WTC11 (cell line): ENCODE measurements around the gene NSG2. TPM values are rescaled to one million over a fixed set of nuclear protein-coding genes. Genes with fewer than 3 reads are reported as not detected.
A peak's percentile ranks its signal among the peaks of the same experiment; 100 is the strongest.

Source experiments
- ATAC-seq: fragments of 200-7000 bp; cut with Tn5 transposase; 2 replicates; pipeline ENCODE4 v1.10.0; 2021; ENCODE audit warnings: mild to moderate bottlenecking, moderate library complexity
- CTCF ChIA-PET: fragments of 300-600 bp; sonication (Branson Sonifier 250); formaldehyde crosslinking; loops from one replicate; lab custom pipeline; 2021; ENCODE audit warnings: antibody characterized with exemption; lab: Charles Lee
- POLR2A ChIA-PET: fragments of 350-600 bp; sonication (Branson Sonifier 250); formaldehyde crosslinking; loops from one replicate; lab custom pipeline; 2021; ENCODE audit warnings: antibody characterized with exemption; lab: Charles Lee
- DNase-seq: peaks from one replicate; pipeline ENCODE4 v3.0.0; 2021; ENCODE audit warnings: low spot score
- H3K27ac Mint-ChIP-seq: 2 replicates; pipeline ENCODE4 v1.8.0; 2021; ENCODE audit warnings: mixed read lengths
- H3K27me3 Mint-ChIP-seq: 2 replicates; pipeline ENCODE4 v1.8.0; 2021; ENCODE audit warnings: low read depth, mild to moderate bottlenecking, moderate library complexity, mixed read lengths
- H3K36me3 Mint-ChIP-seq: 2 replicates; pipeline ENCODE4 v1.8.0; 2021; ENCODE audit warnings: mixed read lengths
- H3K4me1 Mint-ChIP-seq: 2 replicates; pipeline ENCODE4 v1.8.0; 2022; ENCODE audit warnings: mixed read lengths
- H3K4me3 Mint-ChIP-seq: 2 replicates; pipeline ENCODE4 v1.8.0; 2021; ENCODE audit warnings: mild to moderate bottlenecking, moderate library complexity, mixed read lengths
- H3K9me3 Mint-ChIP-seq: 2 replicates; pipeline ENCODE4 v1.8.0; 2021; ENCODE audit warnings: mixed read lengths
- CBFB ChIP-seq: sonication (generic); formaldehyde crosslinking; IDR thresholded peaks from 2 replicates; pipeline ENCODE4 v1.8.1; 2022; ENCODE audit warnings: mild to moderate bottlenecking, low read depth, missing genetic modification reagents
- ELF4 ChIP-seq: sonication (generic); formaldehyde crosslinking; IDR thresholded peaks from 2 replicates; pipeline ENCODE4 v1.8.1; 2022; ENCODE audit warnings: low read depth, mild to moderate bottlenecking, moderate library complexity, missing genetic modification reagents
- ETV6 ChIP-seq: sonication (generic); formaldehyde crosslinking; IDR thresholded peaks from 2 replicates; pipeline ENCODE4 v1.8.1; 2022; ENCODE audit warnings: mild to moderate bottlenecking, missing genetic modification reagents
- HMGA2 ChIP-seq: fragments of 250-450 bp; sonication (Bioruptor Pico); IDR thresholded peaks from 2 replicates; pipeline ENCODE4 v1.4.0; 2021; ENCODE audit warnings: mild to moderate bottlenecking, moderate library complexity
- MXD4 ChIP-seq: fragments of 250-450 bp; sonication (Bioruptor Pico); IDR thresholded peaks from 2 replicates; pipeline ENCODE4 v1.8.0; 2021; ENCODE audit warnings: mild to moderate bottlenecking, moderate library complexity, borderline replicate concordance
- MYBL2 ChIP-seq: sonication (generic); formaldehyde crosslinking; IDR thresholded peaks from 2 replicates; pipeline ENCODE4 v1.8.1; 2023; ENCODE audit warnings: mild to moderate bottlenecking, moderate library complexity, missing genetic modification reagents
- OVOL2 ChIP-seq: fragments of 250-450 bp; sonication (Bioruptor Pico); IDR thresholded peaks from 2 replicates; pipeline ENCODE4 v1.9.0; 2021; ENCODE audit warnings: mild to moderate bottlenecking, borderline replicate concordance
- RELA ChIP-seq: sonication (generic); formaldehyde crosslinking; IDR thresholded peaks from 2 replicates; pipeline ENCODE4 v1.8.1; 2022; ENCODE audit warnings: missing genetic modification reagents, mild to moderate bottlenecking, borderline replicate concordance
- SP1 ChIP-seq: sonication (generic); formaldehyde crosslinking; conservative IDR thresholded peaks from 2 replicates; pipeline ENCODE4 v1.8.1; 2022; ENCODE audit warnings: missing genetic modification reagents
- TP53 ChIP-seq: sonication (generic); formaldehyde crosslinking; IDR thresholded peaks from 2 replicates; pipeline ENCODE4 v1.8.1; 2023; ENCODE audit warnings: mild to moderate bottlenecking, missing genetic modification reagents
- ZNF138 ChIP-seq: sonication (generic); formaldehyde crosslinking; conservative IDR thresholded peaks from 2 replicates; pipeline ENCODE4 v1.8.1; 2022; ENCODE audit warnings: mild to moderate bottlenecking, moderate library complexity, missing genetic modification reagents
- ZNF263 ChIP-seq: sonication (generic); formaldehyde crosslinking; IDR thresholded peaks from 2 replicates; pipeline ENCODE4 v1.8.1; 2022; ENCODE audit warnings: low read depth, mild to moderate bottlenecking, moderate library complexity, missing genetic modification reagents
- ZNF317 ChIP-seq: sonication (generic); formaldehyde crosslinking; IDR thresholded peaks from 2 replicates; pipeline ENCODE4 v1.8.1; 2023; ENCODE audit warnings: low read depth, mild to moderate bottlenecking, moderate library complexity, missing genetic modification reagents, borderline replicate concordance
- total RNA-seq: library from RNA; stranded (reverse); gene quantifications from 3 replicates; pipeline ENCODE4 v1.2.3, GENCODE V29; 2021
- TF ChIP-seq, protein P1 (sequence below): fragments of 200-600 bp; IDR thresholded peaks from 2 replicates; pipeline ENCODE4 v1.8.0; 2022; ENCODE audit warnings: antibody characterized with exemption
- TF ChIP-seq, protein P2 (sequence below): sonication (generic); formaldehyde crosslinking; IDR thresholded peaks from 2 replicates; pipeline ENCODE4 v1.8.1; 2023; ENCODE audit warnings: mild to moderate bottlenecking, missing genetic modification reagents, borderline replicate concordance
- TF ChIP-seq, protein P3 (sequence below): sonication (generic); formaldehyde crosslinking; IDR thresholded peaks from 2 replicates; pipeline ENCODE4 v1.8.1; 2022; ENCODE audit warnings: mild to moderate bottlenecking, missing genetic modification reagents, moderate library complexity, borderline replicate concordance
- TF ChIP-seq, protein P4 (sequence below): sonication (generic); formaldehyde crosslinking; IDR thresholded peaks from 2 replicates; pipeline ENCODE4 v1.8.0; 2022; ENCODE audit warnings: mild to moderate bottlenecking, missing genetic modification reagents
- TF ChIP-seq, protein P5 (sequence below): fragments of 250-450 bp; sonication (Bioruptor Pico); IDR thresholded peaks from 2 replicates; pipeline ENCODE4 v1.9.0; 2021; ENCODE audit warnings: mild to moderate bottlenecking

The NSG2 gene
- total RNA-seq, 1 experiment from 2014 or later: not detected

DNA sequence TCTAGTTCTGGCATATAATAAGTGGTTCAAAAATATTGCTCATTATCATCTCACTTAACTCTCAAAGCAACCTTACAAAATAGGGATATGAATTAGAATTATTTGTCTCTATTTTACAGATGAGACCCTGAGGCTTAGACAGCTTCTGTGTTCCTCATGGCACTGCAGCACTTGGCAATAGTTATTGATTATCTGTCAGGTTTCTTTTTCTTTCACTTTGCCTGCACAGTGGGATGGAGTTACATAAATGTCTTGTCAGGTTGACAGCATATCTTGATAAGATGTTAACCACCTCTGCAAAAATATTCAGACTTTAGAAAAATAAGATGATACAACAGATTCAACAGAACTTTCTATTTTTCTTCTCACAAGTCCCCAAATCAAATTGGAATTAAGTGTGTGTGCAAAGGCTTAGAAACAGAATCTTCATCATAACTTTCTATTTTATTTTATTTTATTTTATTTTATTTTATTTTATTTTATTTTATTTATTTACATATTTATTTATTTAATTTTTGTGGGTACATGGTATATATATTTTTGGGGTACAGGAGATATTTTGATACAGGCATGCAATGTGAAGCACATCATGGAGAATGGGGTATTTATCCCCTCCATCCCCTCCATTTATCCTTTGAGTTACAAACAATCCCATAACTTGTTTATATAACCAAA, 17.7 kb downstream of the NSG2 start:
- no peak for TF ChIP-seq ELF4 (CRISPR knock-in tag)
- no peak for TF ChIP-seq TP53 (CRISPR knock-in tag)
- TF ChIP-seq HMGA2 (CRISPR knock-in tag): peak; percentile 96
- H3K4me3 Mint-ChIP-seq: no peak overlapping the region
- no peaks in the 10 kb centered on the region for H3K36me3 Mint-ChIP-seq
- ChIA-PET POLR2A (no interaction called here), CTCF (interaction anchor here (0.9 kb wide), 1 partner anchor 254 kb away, joined by 3 read pairs; no protein-coding TSS in a partner anchor)
- peaks cover 4% of the 10 kb centered on the region; the same call in 1 of the 2 replicates for H3K27me3 Mint-ChIP-seq
- ATAC-seq (no peak), DNase-seq (no peak)
- H3K27ac Mint-ChIP-seq: no peak overlapping the region
- peaks cover 6% of the 10 kb centered on the region; the same call in 1 of the 2 replicates for H3K9me3 Mint-ChIP-seq
- no peaks in the 10 kb centered on the region for H3K4me1 Mint-ChIP-seq

DNA sequence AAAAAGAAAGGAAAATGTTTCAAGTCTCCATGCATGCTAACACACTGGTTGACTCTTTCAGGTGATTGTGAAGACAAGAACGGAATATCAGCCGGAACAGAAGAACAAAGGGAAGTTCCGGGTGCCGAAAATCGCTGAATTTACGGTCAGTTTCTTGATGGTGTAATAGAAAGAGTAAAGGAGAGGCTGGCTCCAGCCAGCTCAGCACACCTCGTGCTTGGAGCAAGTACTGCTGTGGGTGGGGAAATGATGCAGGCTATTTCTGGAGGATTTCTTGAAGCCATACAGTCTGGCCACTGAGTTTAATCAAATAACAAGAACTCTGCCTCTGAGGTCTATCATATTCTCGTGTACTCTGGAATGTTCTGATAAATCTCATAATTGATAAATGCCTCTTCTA, 18.7 kb downstream of the NSG2 start:
- H3K36me3 Mint-ChIP-seq: no peaks in the 10 kb centered on the region
- TF ChIP-seq, protein P1, sequence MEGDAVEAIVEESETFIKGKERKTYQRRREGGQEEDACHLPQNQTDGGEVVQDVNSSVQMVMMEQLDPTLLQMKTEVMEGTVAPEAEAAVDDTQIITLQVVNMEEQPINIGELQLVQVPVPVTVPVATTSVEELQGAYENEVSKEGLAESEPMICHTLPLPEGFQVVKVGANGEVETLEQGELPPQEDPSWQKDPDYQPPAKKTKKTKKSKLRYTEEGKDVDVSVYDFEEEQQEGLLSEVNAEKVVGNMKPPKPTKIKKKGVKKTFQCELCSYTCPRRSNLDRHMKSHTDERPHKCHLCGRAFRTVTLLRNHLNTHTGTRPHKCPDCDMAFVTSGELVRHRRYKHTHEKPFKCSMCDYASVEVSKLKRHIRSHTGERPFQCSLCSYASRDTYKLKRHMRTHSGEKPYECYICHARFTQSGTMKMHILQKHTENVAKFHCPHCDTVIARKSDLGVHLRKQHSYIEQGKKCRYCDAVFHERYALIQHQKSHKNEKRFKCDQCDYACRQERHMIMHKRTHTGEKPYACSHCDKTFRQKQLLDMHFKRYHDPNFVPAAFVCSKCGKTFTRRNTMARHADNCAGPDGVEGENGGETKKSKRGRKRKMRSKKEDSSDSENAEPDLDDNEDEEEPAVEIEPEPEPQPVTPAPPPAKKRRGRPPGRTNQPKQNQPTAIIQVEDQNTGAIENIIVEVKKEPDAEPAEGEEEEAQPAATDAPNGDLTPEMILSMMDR: no peak
- no peak for TF ChIP-seq ZNF263 (CRISPR knock-in tag)
- TF ChIP-seq ETV6 (CRISPR knock-in tag): no peak
- no peak for TF ChIP-seq ZNF317 (CRISPR knock-in tag)
- TF ChIP-seq OVOL2 (CRISPR knock-in tag): no peak
- TF ChIP-seq, protein P2, sequence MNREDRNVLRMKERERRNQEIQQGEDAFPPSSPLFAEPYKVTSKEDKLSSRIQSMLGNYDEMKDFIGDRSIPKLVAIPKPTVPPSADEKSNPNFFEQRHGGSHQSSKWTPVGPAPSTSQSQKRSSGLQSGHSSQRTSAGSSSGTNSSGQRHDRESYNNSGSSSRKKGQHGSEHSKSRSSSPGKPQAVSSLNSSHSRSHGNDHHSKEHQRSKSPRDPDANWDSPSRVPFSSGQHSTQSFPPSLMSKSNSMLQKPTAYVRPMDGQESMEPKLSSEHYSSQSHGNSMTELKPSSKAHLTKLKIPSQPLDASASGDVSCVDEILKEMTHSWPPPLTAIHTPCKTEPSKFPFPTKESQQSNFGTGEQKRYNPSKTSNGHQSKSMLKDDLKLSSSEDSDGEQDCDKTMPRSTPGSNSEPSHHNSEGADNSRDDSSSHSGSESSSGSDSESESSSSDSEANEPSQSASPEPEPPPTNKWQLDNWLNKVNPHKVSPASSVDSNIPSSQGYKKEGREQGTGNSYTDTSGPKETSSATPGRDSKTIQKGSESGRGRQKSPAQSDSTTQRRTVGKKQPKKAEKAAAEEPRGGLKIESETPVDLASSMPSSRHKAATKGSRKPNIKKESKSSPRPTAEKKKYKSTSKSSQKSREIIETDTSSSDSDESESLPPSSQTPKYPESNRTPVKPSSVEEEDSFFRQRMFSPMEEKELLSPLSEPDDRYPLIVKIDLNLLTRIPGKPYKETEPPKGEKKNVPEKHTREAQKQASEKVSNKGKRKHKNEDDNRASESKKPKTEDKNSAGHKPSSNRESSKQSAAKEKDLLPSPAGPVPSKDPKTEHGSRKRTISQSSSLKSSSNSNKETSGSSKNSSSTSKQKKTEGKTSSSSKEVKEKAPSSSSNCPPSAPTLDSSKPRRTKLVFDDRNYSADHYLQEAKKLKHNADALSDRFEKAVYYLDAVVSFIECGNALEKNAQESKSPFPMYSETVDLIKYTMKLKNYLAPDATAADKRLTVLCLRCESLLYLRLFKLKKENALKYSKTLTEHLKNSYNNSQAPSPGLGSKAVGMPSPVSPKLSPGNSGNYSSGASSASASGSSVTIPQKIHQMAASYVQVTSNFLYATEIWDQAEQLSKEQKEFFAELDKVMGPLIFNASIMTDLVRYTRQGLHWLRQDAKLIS: no peak
- TF ChIP-seq HMGA2 (CRISPR knock-in tag): no peak
- no peak for TF ChIP-seq SP1 (CRISPR knock-in tag)
- TF ChIP-seq RELA (CRISPR knock-in tag): no peak
- TF ChIP-seq, protein P3, sequence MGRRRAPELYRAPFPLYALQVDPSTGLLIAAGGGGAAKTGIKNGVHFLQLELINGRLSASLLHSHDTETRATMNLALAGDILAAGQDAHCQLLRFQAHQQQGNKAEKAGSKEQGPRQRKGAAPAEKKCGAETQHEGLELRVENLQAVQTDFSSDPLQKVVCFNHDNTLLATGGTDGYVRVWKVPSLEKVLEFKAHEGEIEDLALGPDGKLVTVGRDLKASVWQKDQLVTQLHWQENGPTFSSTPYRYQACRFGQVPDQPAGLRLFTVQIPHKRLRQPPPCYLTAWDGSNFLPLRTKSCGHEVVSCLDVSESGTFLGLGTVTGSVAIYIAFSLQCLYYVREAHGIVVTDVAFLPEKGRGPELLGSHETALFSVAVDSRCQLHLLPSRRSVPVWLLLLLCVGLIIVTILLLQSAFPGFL (CRISPR knock-in tag): no peak
- POLR2A ChIA-PET: no interaction called here
- DNase-seq (no peak), ATAC-seq (no peak)
- H3K27me3 Mint-ChIP-seq: peaks cover 4% of the 10 kb centered on the region; the same call in 1 of the 2 replicates
- no peak overlapping the region for H3K27ac Mint-ChIP-seq
- no peaks in the 10 kb centered on the region for H3K4me1 Mint-ChIP-seq
- no peak overlapping the region for H3K4me3 Mint-ChIP-seq
- CTCF ChIA-PET: no interaction called here
- peaks cover 6% of the 10 kb centered on the region; the same call in 1 of the 2 replicates for H3K9me3 Mint-ChIP-seq

DNA sequence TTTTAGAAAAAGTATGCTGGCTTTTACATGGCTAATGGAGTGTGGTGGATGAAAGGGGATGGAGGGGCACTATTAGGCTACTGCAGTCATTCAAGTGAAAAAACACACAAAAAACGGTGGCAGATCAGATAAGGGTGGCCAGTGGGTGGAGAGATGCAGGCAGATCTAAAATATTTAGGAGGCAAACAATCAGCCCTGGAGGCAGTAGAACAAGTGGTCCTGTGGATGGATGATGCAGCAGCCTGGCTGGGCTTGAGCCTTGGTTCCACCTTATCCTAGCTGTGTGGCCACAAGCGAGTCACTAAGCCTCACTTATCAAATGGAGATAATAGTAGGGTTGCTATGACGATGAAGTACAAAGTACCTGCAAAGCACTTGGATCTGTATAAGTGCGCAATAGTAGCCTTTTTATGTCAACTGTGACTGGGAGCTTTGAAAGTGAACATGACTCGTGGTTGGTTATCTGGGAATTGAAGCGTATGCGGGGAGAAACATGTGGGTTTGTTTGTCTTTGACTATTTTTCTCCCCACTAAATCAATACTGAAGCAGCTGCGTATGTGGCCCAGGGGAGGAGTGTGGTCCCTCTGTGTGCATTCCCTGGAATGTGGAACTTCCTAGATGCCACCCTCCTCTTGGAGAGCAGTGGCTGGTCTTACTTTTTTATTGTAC, 20.2 kb downstream of the NSG2 start:
- POLR2A ChIA-PET: no interaction called here
- CTCF ChIA-PET: interaction anchor here (1.3 kb wide), 1 partner anchor 20 kb away, joined by 4 read pairs; the partner anchor contains the start of gene NSG2
- Mint-ChIP-seq H3K9me3 (no peaks in the 10 kb centered on the region), H3K36me3 (no peaks in the 10 kb centered on the region), H3K27me3 (peaks cover 4% of the 10 kb centered on the region; the same call in 1 of the 2 replicates), H3K4me1 (no peaks in the 10 kb centered on the region), H3K27ac (no peak overlapping the region), H3K4me3 (no peak overlapping the region)
- DNase-seq: no peak
- ATAC-seq: no peak
- TF ChIP-seq, protein P4, sequence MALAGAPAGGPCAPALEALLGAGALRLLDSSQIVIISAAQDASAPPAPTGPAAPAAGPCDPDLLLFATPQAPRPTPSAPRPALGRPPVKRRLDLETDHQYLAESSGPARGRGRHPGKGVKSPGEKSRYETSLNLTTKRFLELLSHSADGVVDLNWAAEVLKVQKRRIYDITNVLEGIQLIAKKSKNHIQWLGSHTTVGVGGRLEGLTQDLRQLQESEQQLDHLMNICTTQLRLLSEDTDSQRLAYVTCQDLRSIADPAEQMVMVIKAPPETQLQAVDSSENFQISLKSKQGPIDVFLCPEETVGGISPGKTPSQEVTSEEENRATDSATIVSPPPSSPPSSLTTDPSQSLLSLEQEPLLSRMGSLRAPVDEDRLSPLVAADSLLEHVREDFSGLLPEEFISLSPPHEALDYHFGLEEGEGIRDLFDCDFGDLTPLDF (CRISPR knock-in tag): no peak
- TF ChIP-seq CBFB (CRISPR knock-in tag) (no peak), ZNF138 (CRISPR knock-in tag) (no peak), OVOL2 (CRISPR knock-in tag) (no peak), MXD4 (CRISPR knock-in tag) (no peak), MYBL2 (CRISPR knock-in tag) (no peak)
- TF ChIP-seq, protein P5, sequence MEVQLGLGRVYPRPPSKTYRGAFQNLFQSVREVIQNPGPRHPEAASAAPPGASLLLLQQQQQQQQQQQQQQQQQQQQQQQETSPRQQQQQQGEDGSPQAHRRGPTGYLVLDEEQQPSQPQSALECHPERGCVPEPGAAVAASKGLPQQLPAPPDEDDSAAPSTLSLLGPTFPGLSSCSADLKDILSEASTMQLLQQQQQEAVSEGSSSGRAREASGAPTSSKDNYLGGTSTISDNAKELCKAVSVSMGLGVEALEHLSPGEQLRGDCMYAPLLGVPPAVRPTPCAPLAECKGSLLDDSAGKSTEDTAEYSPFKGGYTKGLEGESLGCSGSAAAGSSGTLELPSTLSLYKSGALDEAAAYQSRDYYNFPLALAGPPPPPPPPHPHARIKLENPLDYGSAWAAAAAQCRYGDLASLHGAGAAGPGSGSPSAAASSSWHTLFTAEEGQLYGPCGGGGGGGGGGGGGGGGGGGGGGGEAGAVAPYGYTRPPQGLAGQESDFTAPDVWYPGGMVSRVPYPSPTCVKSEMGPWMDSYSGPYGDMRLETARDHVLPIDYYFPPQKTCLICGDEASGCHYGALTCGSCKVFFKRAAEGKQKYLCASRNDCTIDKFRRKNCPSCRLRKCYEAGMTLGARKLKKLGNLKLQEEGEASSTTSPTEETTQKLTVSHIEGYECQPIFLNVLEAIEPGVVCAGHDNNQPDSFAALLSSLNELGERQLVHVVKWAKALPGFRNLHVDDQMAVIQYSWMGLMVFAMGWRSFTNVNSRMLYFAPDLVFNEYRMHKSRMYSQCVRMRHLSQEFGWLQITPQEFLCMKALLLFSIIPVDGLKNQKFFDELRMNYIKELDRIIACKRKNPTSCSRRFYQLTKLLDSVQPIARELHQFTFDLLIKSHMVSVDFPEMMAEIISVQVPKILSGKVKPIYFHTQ (CRISPR knock-in tag): no peak
